ENCODE measurements around the gene PREX1. TPM values are rescaled to one million over a fixed set of nuclear protein-coding genes. Genes with fewer than 3 reads are reported as not detected.

Gene PREX1
- polyA plus RNA-seq, 1 donor (not counting 4 experiments of a cell fraction or from before 2014, with no cell fraction given): 0.22 TPM

GRCh38 chr20:48741669-48742068, 86.1 kb downstream of the PREX1 start:
- Histone ChIP-seq H4K20me1 (ENCODE audit: control insufficient read depth, extremely low read depth, insufficient read depth, low read length) (no peaks in the 10 kb centered on the region), H3K4me1 (ENCODE audit: control insufficient read depth, extremely low read depth, insufficient read depth, low read length) (no peaks in the 10 kb centered on the region), H2AFZ (ENCODE audit: control insufficient read depth, low read length) (no peak overlapping the region), H3K4me3 (ENCODE audit: control insufficient read depth in 2 of 3, extremely low read depth in 1 of 3, insufficient read depth in 2 of 3, low read depth in 1 of 3, low read length in 3 of 3) (no peak overlapping the region), H3K9me3 (ENCODE audit: control insufficient read depth, low read depth, low read length) (no peaks in the 10 kb centered on the region), H3K4me2 (ENCODE audit: control insufficient read depth, extremely low read depth, insufficient read depth, low read depth, low read length) (no peak overlapping the region), H3K27me3 (ENCODE audit: control insufficient read depth, extremely low read depth, insufficient read depth, low read length) (peaks cover 5% of the 10 kb centered on the region), H3K27ac (ENCODE audit: control insufficient read depth, insufficient read depth, low read length) (no peak overlapping the region), H3K79me2 (ENCODE audit: control insufficient read depth, insufficient read depth, low read length) (no peaks in the 10 kb centered on the region), H3K36me3 (ENCODE audit: control insufficient read depth in 2 of 2, extremely low read depth in 1 of 2, insufficient read depth in 2 of 2, low read length in 2 of 2) (no peaks in the 10 kb centered on the region), H3K9me1 (ENCODE audit: control insufficient read depth, extremely low read depth, insufficient read depth, low read length) (no peaks in the 10 kb centered on the region), H3K9ac (ENCODE audit: control insufficient read depth, extremely low read depth, insufficient read depth, low read length) (no peak overlapping the region)
- FAIRE-seq (no peak), DNase-seq (ENCODE audit: low read depth, low spot score) (no peak)
- TF ChIP-seq EZH2 (IDR thresholded peaks at IDR 0.05; ENCODE audit: low read length) (no peak), CTCF (optimal IDR thresholded peaks at IDR 0.05 in 1 of 3, IDR thresholded peaks at IDR 0.05 in 1 of 3, conservative IDR thresholded peaks at IDR 0.05 in 1 of 3; ENCODE audit: extremely low read depth in 1 of 3, insufficient read depth in 2 of 3, low read length in 3 of 3) (no peak)
- dilution Hi-C loops (cut with MboI; ENCODE audit: extremely low pct_ligation_motif_present, low sequenced_read_pairs): no loop called here

- no peaks in the 10 kb centered on the region for H3K9me3 ChIP-seq (ENCODE audit: control insufficient read depth, low read depth, low read length)
- DNase-seq (ENCODE audit: low read depth, low spot score): no peak
- H3K9ac ChIP-seq (ENCODE audit: control insufficient read depth, extremely low read depth, insufficient read depth, low read length): no peak overlapping the region
- no peak overlapping the region for H3K4me2 ChIP-seq (ENCODE audit: control insufficient read depth, extremely low read depth, insufficient read depth, low read depth, low read length)
- H3K36me3 ChIP-seq (ENCODE audit: control insufficient read depth in 2 of 2, extremely low read depth in 1 of 2, insufficient read depth in 2 of 2, low read length in 2 of 2): no peaks in the 10 kb centered on the region
- H2AFZ ChIP-seq (ENCODE audit: control insufficient read depth, low read length): no peak overlapping the region
- H3K27me3 ChIP-seq (ENCODE audit: control insufficient read depth, extremely low read depth, insufficient read depth, low read length): peaks cover 5% of the 10 kb centered on the region
- H3K4me3 ChIP-seq (ENCODE audit: control insufficient read depth in 2 of 3, extremely low read depth in 1 of 3, insufficient read depth in 2 of 3, low read depth in 1 of 3, low read length in 3 of 3): no peak overlapping the region
- no peaks in the 10 kb centered on the region for H3K4me1 ChIP-seq (ENCODE audit: control insufficient read depth, extremely low read depth, insufficient read depth, low read length)
- H3K9me1 ChIP-seq (ENCODE audit: control insufficient read depth, extremely low read depth, insufficient read depth, low read length): no peaks in the 10 kb centered on the region
- FAIRE-seq: no peak
- no peaks in the 10 kb centered on the region for H3K79me2 ChIP-seq (ENCODE audit: control insufficient read depth, insufficient read depth, low read length)
- H3K27ac ChIP-seq (ENCODE audit: control insufficient read depth, insufficient read depth, low read length): no peak overlapping the region
- TF ChIP-seq CTCF (optimal IDR thresholded peaks at IDR 0.05 in 1 of 3, IDR thresholded peaks at IDR 0.05 in 1 of 3, conservative IDR thresholded peaks at IDR 0.05 in 1 of 3; ENCODE audit: extremely low read depth in 1 of 3, insufficient read depth in 2 of 3, low read length in 3 of 3) (no peak), EZH2 (IDR thresholded peaks at IDR 0.05; ENCODE audit: low read length) (no peak)
- dilution Hi-C loops (cut with MboI; ENCODE audit: extremely low pct_ligation_motif_present, low sequenced_read_pairs): no loop called here
- no peaks in the 10 kb centered on the region for H4K20me1 ChIP-seq (ENCODE audit: control insufficient read depth, extremely low read depth, insufficient read depth, low read length)
Measured at GRCh38 chr20:48740712-48741111, 87.1 kb downstream of the PREX1 start.
